ENCODE measurements around the gene MICOS13.

DNA sequence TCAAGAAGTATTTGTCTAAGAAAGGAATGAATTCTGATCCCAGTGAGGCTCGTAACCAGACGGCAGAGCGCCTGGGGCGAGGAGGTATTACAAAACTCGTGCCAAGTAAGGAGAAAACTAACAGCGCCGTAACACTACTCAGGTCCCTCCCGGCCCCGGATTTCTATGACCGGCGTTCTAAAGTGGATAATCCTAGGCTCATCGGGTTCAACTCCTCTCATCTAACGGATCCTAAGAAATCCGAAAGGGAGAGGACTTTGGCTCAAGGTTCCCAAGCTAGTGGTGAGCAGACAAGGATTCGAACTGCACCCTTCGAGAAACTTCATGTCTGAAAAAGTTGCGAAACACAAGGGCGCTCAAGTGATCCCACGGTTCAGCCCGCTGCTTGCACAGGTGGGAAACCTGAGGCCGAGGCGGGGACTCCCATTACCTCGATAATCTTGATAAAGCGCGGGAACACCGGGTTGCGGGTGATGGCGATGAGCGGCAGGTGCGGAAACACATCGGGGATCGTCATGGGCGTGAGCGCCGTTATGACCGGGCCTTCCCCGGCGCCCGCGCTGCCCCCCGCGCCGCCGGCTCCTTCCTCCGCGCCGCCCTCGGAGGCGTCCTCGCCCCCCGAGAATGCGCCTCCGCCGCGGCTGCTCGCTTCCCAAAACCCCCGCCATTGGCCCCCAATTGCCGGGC, 39.1 kb upstream of the MICOS13 start:
- TF ChIP-seq POLR2A (IDR thresholded peaks at IDR 0.05): no peak
- TF ChIP-seq, protein P1, sequence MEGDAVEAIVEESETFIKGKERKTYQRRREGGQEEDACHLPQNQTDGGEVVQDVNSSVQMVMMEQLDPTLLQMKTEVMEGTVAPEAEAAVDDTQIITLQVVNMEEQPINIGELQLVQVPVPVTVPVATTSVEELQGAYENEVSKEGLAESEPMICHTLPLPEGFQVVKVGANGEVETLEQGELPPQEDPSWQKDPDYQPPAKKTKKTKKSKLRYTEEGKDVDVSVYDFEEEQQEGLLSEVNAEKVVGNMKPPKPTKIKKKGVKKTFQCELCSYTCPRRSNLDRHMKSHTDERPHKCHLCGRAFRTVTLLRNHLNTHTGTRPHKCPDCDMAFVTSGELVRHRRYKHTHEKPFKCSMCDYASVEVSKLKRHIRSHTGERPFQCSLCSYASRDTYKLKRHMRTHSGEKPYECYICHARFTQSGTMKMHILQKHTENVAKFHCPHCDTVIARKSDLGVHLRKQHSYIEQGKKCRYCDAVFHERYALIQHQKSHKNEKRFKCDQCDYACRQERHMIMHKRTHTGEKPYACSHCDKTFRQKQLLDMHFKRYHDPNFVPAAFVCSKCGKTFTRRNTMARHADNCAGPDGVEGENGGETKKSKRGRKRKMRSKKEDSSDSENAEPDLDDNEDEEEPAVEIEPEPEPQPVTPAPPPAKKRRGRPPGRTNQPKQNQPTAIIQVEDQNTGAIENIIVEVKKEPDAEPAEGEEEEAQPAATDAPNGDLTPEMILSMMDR (IDR thresholded peaks at IDR 0.05): no peak

All from prostate gland (tissue), 2 donors.